Ovary (tissue), 3 donors: ENCODE results near the gene MYH11.

ENCODE experiments used
- POLR2A ChIP-seq: fragments of 450-650 bp; IDR thresholded peaks from one replicate; pipeline ENCODE4 v1.6.1; 2017; ENCODE audit warnings: antibody characterized with exemption, mild to moderate bottlenecking, moderate library complexity
- TF ChIP-seq, protein P1 (sequence below), 3 donors: fragments of 450-650 bp in 2 of 3; fragments of 200-600 bp in 1 of 3; IDR thresholded peaks; one replicate each; pipeline versions ENCODE4 v1.5.1 to v1.8.0; 2016 to 2022; ENCODE audit warnings: antibody characterized with exemption in 3 of 3, mild to moderate bottlenecking in 1 of 3
- donor health status: DM: no; HTN: no; CAD: no.

DNA sequence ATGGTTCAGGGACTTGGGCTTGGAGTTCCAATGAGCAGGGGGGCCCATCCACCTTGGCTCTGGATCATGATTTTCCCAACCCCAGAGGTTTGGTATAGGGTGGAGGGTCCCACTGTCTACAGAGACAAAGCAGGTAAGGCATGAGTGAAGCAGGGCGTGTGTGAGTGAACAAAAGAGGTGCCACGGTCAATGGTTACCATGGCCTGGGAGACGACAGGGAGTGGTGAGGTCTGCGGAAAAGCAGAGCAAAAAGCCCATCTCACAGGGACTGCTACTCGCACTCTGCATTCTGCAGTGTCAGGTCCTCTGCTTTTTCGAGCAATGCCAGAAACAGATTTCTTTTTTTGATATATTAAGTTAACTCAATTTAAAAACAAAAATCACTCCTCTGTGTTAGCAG, 24.6 kb downstream of the MYH11 start:
- TF ChIP-seq POLR2A = no peak
- TF ChIP-seq, protein P1, sequence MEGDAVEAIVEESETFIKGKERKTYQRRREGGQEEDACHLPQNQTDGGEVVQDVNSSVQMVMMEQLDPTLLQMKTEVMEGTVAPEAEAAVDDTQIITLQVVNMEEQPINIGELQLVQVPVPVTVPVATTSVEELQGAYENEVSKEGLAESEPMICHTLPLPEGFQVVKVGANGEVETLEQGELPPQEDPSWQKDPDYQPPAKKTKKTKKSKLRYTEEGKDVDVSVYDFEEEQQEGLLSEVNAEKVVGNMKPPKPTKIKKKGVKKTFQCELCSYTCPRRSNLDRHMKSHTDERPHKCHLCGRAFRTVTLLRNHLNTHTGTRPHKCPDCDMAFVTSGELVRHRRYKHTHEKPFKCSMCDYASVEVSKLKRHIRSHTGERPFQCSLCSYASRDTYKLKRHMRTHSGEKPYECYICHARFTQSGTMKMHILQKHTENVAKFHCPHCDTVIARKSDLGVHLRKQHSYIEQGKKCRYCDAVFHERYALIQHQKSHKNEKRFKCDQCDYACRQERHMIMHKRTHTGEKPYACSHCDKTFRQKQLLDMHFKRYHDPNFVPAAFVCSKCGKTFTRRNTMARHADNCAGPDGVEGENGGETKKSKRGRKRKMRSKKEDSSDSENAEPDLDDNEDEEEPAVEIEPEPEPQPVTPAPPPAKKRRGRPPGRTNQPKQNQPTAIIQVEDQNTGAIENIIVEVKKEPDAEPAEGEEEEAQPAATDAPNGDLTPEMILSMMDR (IDR thresholded peaks at IDR 0.05) = no peak
